Parathyroid adenoma (tissue), 2 donors: ENCODE results near the gene DLG2.

Source experiments
- H2AFZ ChIP-seq: fragments of 300-600 bp; sonication (generic); one replicate; pipeline ENCODE4 v1.7.0; 2017; ENCODE audit warnings: antibody characterized with exemption, mild to moderate bottlenecking
- H3K27ac ChIP-seq: fragments of 300-600 bp; sonication (generic); one replicate; pipeline ENCODE4 v1.7.0; 2017
- H3K27me3 ChIP-seq: fragments of 300-600 bp; sonication (generic); one replicate; pipeline ENCODE4 v1.7.0; 2017; ENCODE audit warnings: low read length; ENCODE audit not compliant: control insufficient read depth, insufficient read depth
- H3K36me3 ChIP-seq: fragments of 300-600 bp; sonication (generic); one replicate; pipeline ENCODE4 v1.7.0; 2017; ENCODE audit warnings: low read length; ENCODE audit not compliant: control insufficient read depth, insufficient read depth
- H3K4me1 ChIP-seq: fragments of 300-600 bp; sonication (generic); one replicate; pipeline ENCODE4 v1.7.0; 2017; ENCODE audit warnings: control low read depth
- H3K4me2 ChIP-seq: fragments of 300-600 bp; sonication (generic); one replicate; pipeline ENCODE4 v1.7.0; 2017; ENCODE audit warnings: low read length
- H3K4me3 ChIP-seq: fragments of 300-600 bp; sonication (generic); one replicate; pipeline ENCODE4 v1.7.0; 2017; ENCODE audit warnings: low read depth, low read length
- H3K79me2 ChIP-seq: fragments of 300-600 bp; sonication (generic); one replicate; pipeline ENCODE4 v1.7.0; 2017; ENCODE audit warnings: control low read depth
- H3K9ac ChIP-seq: fragments of 300-600 bp; sonication (generic); one replicate; pipeline ENCODE4 v1.7.0; 2017; ENCODE audit warnings: mild to moderate bottlenecking
- H3K9me3 ChIP-seq: fragments of 300-600 bp; sonication (generic); one replicate; pipeline ENCODE4 v1.7.0; 2017; ENCODE audit warnings: low read length; ENCODE audit not compliant: control insufficient read depth
- CTCF ChIP-seq: fragments of 300-600 bp; sonication (generic); IDR thresholded peaks from one replicate; pipeline ENCODE4 v1.7.0; 2017; ENCODE audit warnings: antibody characterized with exemption, mild to moderate bottlenecking
- donor health status: primary hyperparathyroidism.

DLG2 gene

GRCh38 chr11:84830372-84830771 lies 796.8 kb downstream of the DLG2 start:
- Histone ChIP-seq H3K4me1 (no peaks in the 10 kb centered on the region), H3K27ac (no peak overlapping the region), H3K9ac (no peak overlapping the region), H3K36me3 (no peaks in the 10 kb centered on the region), H3K4me2 (no peak overlapping the region), H3K27me3 (no peaks in the 10 kb centered on the region), H2AFZ (no peak overlapping the region), H3K79me2 (no peaks in the 10 kb centered on the region), H3K9me3 (no peaks in the 10 kb centered on the region), H3K4me3 (no peak overlapping the region)
- TF ChIP-seq CTCF: no peak

- Histone ChIP-seq H3K9ac (no peak overlapping the region), H3K4me3 (no peak overlapping the region), H3K36me3 (no peaks in the 10 kb centered on the region), H3K4me1 (no peaks in the 10 kb centered on the region), H3K9me3 (no peaks in the 10 kb centered on the region), H3K79me2 (no peaks in the 10 kb centered on the region), H3K27me3 (no peaks in the 10 kb centered on the region), H2AFZ (no peak overlapping the region), H3K4me2 (no peak overlapping the region), H3K27ac (no peak overlapping the region)
- TF ChIP-seq CTCF: no peak
These were observed 798.0 kb downstream of the DLG2 start for GRCh38 chr11:84829162-84829561.

- no peaks in the 10 kb centered on the region for H3K36me3 ChIP-seq
- H3K27ac ChIP-seq: no peak overlapping the region
- no peaks in the 10 kb centered on the region for H3K4me1 ChIP-seq
- no peaks in the 10 kb centered on the region for H3K27me3 ChIP-seq
- H3K4me3 ChIP-seq: no peak overlapping the region
- TF ChIP-seq CTCF: no peak
- H3K79me2 ChIP-seq: no peaks in the 10 kb centered on the region
- no peaks in the 10 kb centered on the region for H3K9me3 ChIP-seq
- H3K9ac ChIP-seq: no peak overlapping the region
- H3K4me2 ChIP-seq: no peak overlapping the region
- H2AFZ ChIP-seq: no peak overlapping the region
These were observed 798.5 kb downstream of the DLG2 start for GRCh38 chr11:84828616-84829015.

- Histone ChIP-seq H3K4me1 (no peaks in the 10 kb centered on the region), H3K79me2 (no peaks in the 10 kb centered on the region), H3K27me3 (no peaks in the 10 kb centered on the region), H3K4me2 (no peak overlapping the region), H3K27ac (no peak overlapping the region), H3K4me3 (no peak overlapping the region), H3K9me3 (no peaks in the 10 kb centered on the region), H3K9ac (no peak overlapping the region), H3K36me3 (no peaks in the 10 kb centered on the region), H2AFZ (no peak overlapping the region)
- no peak for TF ChIP-seq CTCF
These were observed 802.0 kb downstream of the DLG2 start for GRCh38 chr11:84825106-84825660.

GRCh38 chr11:84824624-84825023 lies 802.5 kb downstream of the DLG2 start:
- Histone ChIP-seq H3K79me2 (no peaks in the 10 kb centered on the region), H3K9me3 (no peaks in the 10 kb centered on the region), H3K4me3 (no peak overlapping the region), H3K4me2 (no peak overlapping the region), H2AFZ (no peak overlapping the region), H3K27ac (no peak overlapping the region), H3K9ac (no peak overlapping the region), H3K36me3 (no peaks in the 10 kb centered on the region), H3K27me3 (no peaks in the 10 kb centered on the region), H3K4me1 (no peaks in the 10 kb centered on the region)
- no peak for TF ChIP-seq CTCF
